ENCODE data around the gene DBNL. TPM values are rescaled to one million over a fixed set of nuclear protein-coding genes. Genes with fewer than 3 reads are reported as not detected.

The DBNL gene
- total and polyA plus RNA-seq, 2 experiments from 2014 or later = 81.8 to 91.1 TPM

GRCh38 chr7:44052771-44053365 is 8.4 kb downstream of the DBNL start:
- Histone ChIP-seq H3K9me2 (replicated peaks; ENCODE audit: insufficient read depth) (no peaks in the 10 kb centered on the region), H3K79me2 (peaks cover 20% of the 10 kb centered on the region), H3K27ac (no peak overlapping the region), H3K36me3 (replicated peaks; ENCODE audit: insufficient read depth, low read depth) (no peaks in the 10 kb centered on the region), H2AFZ (no peak overlapping the region), H4K20me1 (ENCODE audit: insufficient read depth, poor library complexity, severe bottlenecking) (peaks cover 12% of the 10 kb centered on the region), H3K4me1 (ENCODE audit: insufficient read depth) (no peaks in the 10 kb centered on the region), H3K27me3 (no peaks in the 10 kb centered on the region), H3K9me3 (ENCODE audit: low read depth) (no peaks in the 10 kb centered on the region), H3K4me3 (no peak overlapping the region), H3K4me2 (no peak overlapping the region)
- no peak for DNase-seq (ENCODE audit: low spot score)
- TF ChIP-seq EZH2phosphoT487 (IDR thresholded peaks at IDR 0.05; ENCODE audit: low read depth, severe bottlenecking, unreplicated experiment) = no peak
- TF ChIP-seq CTCF (IDR thresholded peaks at IDR 0.05; ENCODE audit: poor library complexity) = no peak
- no peak for TF ChIP-seq EZH2 (IDR thresholded peaks at IDR 0.05; ENCODE audit: borderline replicate concordance)
- 94% methylated on average over 12 of the region's 12 CpGs for WGBS (ENCODE audit: low lambda C conversion rate, missing lambda C conversion rate)

GRCh38 chr7:44056681-44057080 is 12.2 kb downstream of the DBNL start:
- H3K9me3 ChIP-seq (ENCODE audit: low read depth) = no peaks in the 10 kb centered on the region
- H3K9me2 ChIP-seq (replicated peaks; ENCODE audit: insufficient read depth) = no peaks in the 10 kb centered on the region
- no peaks in the 10 kb centered on the region for H3K36me3 ChIP-seq (replicated peaks; ENCODE audit: insufficient read depth, low read depth)
- no peak overlapping the region for H3K4me3 ChIP-seq
- no peaks in the 10 kb centered on the region for H3K79me2 ChIP-seq
- no peaks in the 10 kb centered on the region for H3K4me1 ChIP-seq (ENCODE audit: insufficient read depth)
- H3K4me2 ChIP-seq = no peak overlapping the region
- H4K20me1 ChIP-seq (ENCODE audit: insufficient read depth, poor library complexity, severe bottlenecking) = no peaks in the 10 kb centered on the region
- no peak overlapping the region for H2AFZ ChIP-seq
- TF ChIP-seq EZH2phosphoT487 (IDR thresholded peaks at IDR 0.05; ENCODE audit: low read depth, severe bottlenecking, unreplicated experiment) (no peak), CTCF (IDR thresholded peaks at IDR 0.05; ENCODE audit: poor library complexity) (no peak), EZH2 (IDR thresholded peaks at IDR 0.05; ENCODE audit: borderline replicate concordance) (no peak)
- no peak for DNase-seq (ENCODE audit: low spot score)
- H3K27ac ChIP-seq = no peak overlapping the region
- no peaks in the 10 kb centered on the region for H3K27me3 ChIP-seq
- 96% methylated on average over 7 of the region's 7 CpGs for WGBS (ENCODE audit: low lambda C conversion rate, missing lambda C conversion rate)

GRCh38 chr7:44057181-44057848 is 12.8 kb downstream of the DBNL start:
- Histone ChIP-seq H3K27me3 (no peaks in the 10 kb centered on the region), H3K4me2 (no peak overlapping the region), H3K79me2 (no peaks in the 10 kb centered on the region), H3K9me2 (replicated peaks; ENCODE audit: insufficient read depth) (no peaks in the 10 kb centered on the region), H3K36me3 (replicated peaks; ENCODE audit: insufficient read depth, low read depth) (no peaks in the 10 kb centered on the region), H2AFZ (no peak overlapping the region), H3K9me3 (ENCODE audit: low read depth) (no peaks in the 10 kb centered on the region), H4K20me1 (ENCODE audit: insufficient read depth, poor library complexity, severe bottlenecking) (no peaks in the 10 kb centered on the region), H3K4me1 (ENCODE audit: insufficient read depth) (no peaks in the 10 kb centered on the region), H3K27ac (no peak overlapping the region), H3K4me3 (no peak overlapping the region)
- WGBS (ENCODE audit: low lambda C conversion rate, missing lambda C conversion rate) = 89% methylated on average over 11 of the region's 11 CpGs
- DNase-seq (ENCODE audit: low spot score) = no peak
- TF ChIP-seq EZH2 (IDR thresholded peaks at IDR 0.05; ENCODE audit: borderline replicate concordance) (no peak), EZH2phosphoT487 (IDR thresholded peaks at IDR 0.05; ENCODE audit: low read depth, severe bottlenecking, unreplicated experiment) (no peak), CTCF (IDR thresholded peaks at IDR 0.05; ENCODE audit: poor library complexity) (no peak)
